Measurements from ENCODE around the gene DYRK3.

The DYRK3 gene

DNA sequence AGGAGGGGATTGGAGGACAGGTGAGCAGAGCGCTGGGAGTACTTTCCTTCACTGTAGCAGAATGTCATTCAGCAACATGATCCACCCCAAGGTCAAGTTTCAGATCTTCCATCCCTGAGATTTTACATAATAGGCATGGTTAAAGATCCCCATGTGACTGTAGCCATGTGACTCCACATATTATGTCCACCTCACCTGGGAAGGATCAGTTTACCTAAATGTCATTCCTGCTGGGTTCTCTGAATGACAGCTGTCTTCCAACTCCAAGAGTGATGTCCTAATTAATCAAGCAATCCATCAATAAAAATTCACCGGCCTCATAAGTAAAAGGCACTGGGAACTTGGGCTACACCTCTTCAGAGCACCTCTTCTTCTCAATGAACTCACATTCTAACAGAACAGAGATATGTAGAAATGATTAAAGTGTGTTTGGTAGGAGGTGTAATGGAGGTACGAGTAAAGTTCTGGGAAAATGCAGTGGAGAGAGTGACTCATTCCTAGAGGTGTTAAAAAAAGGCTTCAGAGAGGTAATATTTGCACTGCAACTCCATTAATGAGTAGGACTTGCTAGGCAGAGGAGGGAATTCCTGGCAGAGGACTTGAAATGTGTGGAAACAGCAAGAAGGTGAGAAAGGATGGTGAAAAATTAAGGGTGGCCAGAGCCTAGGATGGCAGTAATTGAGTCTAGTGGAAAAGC, 27.2 kb downstream of the DYRK3 start:
- DNase-seq: no peak

DNA sequence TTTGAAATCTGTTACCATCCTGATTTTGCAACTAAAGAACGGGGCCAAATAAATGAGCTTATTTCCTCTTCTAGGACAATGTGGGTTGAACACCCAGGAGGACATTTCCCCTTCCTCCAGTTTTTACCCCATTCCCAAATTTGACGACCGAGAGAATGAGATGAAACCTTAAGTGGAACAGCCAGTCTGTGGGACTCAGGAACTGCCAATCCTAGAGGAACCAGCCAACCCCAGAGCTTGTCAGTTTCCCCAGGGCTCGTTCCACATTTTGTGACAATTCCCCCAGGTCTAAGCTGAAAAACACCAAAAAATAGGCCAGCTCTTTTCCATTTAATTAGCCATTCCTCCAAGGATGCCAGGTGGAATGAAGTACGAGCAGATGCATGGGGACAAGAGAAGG, 28.0 kb downstream of the DYRK3 start:
- no peak for DNase-seq

DNA sequence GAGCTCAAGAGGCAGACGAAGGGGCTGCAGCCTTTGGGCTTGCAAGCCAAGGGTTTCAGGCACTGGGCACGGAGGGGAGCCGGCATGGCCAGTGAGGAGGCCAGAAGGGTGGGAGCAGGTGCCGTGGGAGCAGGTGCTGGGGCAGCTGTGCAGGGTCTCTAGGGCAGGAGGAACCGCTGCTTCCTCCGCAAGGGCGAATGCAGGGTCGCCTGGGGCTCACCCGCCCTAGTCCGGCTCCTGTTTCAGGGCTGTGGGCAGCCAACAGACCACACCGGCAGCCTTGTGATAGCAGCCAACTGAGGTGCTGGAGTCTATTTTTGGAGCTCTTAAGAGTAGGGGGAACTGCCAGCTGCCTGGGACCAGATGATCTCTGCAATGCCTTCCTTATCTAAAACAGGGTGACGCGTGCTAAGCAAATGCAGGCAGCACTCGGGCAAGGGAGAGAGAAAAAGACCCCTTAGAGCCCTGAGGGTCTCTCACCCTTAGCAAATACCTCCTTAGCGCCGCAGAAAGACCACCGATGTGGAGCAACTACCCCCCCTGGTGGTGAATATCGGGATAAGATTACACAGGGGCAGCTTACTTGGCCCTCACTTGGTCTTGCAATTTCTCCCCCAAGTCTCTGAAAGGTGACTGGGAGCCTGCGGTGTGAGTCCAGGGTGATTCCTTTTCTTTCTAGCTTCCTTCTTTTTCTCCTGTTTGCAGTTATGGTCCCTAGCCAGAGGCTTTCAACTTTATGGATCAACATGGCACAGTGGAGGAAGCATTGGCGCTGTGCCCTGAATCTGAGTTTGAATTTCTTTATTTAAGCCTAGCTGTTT, 28.7 kb downstream of the DYRK3 start:
- no peak for DNase-seq

DNA sequence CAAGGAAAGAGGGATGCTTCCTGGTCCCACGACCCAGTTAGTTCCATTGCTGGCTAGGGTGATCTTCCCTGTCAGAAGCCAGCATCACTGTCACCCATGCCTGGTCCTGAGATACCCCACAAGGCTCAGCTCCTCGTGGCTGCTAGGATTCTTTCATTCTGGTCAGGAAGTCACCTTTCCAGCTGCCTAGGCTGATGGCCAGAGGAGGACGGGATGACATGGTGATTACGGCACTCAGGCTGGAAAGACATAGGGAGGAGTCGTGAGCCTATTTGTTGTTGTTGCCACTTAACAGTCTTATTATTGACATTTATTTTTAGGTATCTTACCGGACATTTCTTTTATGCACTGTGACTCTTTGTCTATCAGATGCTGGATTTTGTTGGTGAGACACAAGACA, 29.4 kb downstream of the DYRK3 start:
- DNase-seq: no peak

DNA sequence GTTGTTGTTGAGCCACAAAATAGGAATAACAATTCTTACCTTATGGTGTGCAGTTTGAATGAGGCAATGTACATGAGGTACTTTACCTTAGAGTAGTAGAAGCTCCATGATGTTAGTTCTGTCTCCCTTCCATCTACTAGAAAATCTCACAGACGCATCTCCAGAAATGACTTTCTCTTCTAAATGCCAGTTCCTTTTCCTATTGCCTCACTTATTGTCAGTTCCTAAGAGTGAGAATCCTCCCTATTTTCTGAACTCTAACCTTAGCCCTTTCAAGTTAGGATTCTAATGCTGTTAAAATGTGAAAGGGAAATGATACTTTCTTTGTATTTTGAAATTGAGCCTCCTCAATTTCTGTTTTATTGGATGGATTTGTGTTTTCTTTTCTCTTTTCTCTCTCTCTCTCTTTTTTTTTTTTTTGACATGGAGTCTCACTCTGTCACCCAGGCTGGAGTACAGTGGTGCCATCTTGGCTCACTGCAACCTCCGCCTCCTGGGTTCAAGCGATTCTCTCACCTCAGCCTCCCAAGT, 30.8 kb downstream of the DYRK3 start:
- DNase-seq: no peak

DNA sequence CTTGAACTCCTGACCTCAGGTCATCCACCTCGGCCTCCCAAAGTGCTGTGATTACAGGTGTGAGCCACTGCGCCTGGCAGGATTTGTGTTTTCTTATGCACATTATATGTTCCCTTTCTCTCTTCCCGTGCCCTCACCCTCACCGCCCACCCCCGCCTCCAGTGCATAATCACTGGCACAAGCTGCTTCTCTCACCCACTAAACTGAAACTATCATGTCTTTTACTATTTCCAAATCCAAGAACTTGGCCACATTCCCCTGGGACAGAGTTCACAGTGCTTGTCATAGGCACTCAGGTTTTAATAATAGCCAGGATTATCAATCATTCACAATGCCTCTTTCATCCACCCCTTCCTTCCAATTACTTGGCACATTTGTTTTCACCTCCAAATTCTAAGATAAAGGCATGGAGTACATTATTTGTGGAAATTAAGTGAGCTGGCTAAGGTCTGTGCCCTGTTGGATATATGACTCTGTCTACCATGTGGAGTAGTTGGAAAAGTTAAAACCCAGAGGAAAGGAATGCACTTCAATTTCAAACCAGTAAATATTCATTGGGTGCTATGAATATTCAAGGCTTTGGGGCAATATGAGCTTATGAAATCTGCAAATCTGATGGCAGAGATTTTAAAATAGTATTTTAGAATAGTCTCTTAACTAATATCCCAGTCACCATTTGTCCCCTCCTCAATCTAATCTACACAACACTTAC, 31.8 kb downstream of the DYRK3 start:
- DNase-seq: no peak

DNA sequence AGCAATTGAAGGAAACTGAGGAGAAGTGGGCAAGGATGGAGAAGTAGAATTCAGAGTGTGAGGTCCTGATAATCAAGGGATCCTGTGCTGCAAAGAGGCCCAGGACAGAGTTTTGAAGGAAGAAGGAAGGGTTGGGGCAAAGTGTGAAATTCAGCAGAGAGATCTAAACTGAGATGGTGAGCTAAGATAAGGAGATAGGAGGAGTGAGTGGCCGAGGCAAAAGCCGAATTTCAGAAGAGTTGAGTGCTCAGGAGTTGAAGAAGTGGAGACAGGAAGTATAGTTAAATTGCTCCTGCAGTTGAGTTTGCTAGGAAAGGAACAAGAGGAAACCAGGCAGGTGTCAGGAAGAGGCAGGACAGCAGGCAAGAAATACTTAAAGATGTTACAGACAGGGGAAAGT, 33.0 kb downstream of the DYRK3 start:
- no peak for DNase-seq

DNA sequence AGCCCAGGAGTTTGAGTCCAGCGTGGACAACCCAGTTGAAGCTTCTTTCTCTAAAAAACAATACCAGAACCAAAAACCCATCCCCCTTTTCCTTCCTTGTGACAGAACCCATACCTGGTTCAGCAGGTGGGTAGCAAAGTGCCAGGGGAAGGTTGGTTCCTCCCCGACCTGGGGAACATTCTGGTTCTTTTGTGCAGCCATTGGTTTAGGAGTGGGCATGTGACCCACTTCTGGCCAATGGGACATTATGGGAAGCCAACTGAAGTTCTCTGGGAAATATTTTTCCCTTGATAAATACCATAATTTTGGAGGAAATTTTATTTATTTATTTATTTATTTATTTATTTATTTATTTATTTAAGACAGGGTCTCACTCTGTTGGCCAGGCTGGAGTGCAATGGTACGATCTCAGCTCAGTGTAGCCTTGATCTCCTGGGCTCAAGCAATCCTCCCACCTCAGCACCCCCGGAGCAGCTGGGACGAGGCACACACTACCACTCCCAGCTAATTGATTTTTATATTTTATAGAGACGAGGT, 33.6 kb downstream of the DYRK3 start:
- DNase-seq: no peak

DNA sequence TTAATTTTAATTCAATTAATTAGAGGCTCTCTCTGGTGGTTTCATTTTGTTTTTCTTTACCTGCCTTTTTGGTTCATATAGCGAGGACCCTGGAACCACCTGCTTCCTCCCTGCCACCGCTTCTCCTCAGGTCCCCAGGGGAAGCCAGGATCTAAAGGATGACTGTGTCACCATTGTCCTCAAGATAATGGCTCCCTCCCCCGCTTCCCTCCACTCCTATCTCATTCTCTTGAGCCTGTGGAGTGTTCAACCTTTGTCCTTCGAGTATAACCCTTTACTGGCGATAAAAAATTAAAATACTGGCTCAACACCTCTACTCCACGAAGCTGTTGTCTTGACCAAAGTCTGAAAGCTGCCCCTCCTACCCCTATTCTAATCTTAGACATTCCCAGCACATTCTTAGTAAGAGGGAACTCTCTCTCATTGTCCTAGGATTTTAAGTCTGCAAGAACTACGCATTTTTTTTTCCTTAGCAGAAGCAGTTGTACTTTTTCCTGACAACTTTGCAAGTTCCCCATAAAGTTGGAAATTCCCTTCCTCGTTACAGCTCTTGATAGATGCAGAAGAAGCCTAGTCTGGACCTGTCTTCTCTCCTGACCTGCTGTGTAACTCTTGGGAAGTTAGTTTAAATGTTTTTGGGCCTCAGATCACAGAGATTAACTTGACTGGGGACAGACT, 36.8 kb downstream of the DYRK3 start:
- DNase-seq: no peak

DNA sequence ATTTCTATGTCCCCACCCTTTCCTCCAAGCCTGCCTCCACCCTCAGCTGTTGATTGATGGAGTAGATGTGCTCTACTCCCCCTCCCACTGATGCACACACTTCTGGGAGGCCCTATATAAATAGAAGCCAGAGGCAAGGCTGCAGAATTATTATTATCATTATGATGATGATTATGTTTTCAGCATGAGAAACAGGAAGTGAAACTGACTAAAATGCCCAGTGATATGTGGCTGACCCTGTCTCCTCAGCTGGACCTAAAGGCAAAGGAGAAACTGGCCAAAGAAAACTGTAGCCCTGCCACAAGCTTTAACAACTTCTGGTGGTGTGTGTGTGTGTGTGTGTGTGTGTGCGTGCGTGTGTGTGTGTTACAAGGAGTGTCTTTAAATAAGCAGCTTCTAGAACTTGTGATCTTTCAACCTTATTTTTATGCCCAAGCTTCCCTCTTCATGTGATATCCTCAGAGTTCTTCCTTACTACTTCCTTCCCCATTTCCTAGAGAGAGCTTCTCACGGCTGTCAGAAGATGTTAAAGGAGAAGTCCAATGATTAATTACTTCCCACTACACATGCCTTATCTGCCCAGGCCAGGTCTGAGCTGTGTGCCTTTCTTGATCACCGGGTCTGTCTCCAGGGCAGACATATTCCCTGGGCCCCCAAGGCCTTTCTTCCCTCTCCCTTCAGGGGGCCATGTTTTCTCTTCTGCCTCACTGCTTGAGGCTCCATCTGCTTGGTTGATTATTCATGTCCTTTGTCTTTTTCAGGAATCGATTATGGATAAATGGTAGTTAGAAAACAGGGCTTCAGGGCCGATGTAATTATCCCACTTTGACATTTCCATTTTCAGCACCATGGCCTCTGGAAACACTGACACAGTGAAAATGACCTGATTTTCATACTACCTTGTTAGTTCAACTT, 37.8 kb downstream of the DYRK3 start:
- DNase-seq: peak; percentile 17

DNA sequence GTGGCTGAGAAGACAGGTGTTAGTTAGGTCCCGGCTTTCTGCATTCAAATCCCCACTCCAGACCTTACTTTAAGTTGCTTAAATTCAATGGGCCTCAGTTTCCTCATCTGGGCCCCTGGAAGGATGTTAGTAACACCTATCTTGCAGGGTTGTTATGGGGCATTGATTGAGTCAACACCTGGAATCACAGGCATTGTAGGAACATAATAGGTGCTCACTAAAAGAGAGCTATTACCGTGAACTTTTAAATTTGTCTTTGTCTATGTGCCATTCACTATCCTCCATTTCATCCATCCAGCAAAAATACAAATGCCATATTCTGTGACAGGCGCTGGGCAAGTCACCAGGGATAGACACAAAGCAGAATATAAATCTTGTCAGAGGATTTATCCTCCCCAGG, 38.9 kb downstream of the DYRK3 start:
- DNase-seq: no peak

DNA sequence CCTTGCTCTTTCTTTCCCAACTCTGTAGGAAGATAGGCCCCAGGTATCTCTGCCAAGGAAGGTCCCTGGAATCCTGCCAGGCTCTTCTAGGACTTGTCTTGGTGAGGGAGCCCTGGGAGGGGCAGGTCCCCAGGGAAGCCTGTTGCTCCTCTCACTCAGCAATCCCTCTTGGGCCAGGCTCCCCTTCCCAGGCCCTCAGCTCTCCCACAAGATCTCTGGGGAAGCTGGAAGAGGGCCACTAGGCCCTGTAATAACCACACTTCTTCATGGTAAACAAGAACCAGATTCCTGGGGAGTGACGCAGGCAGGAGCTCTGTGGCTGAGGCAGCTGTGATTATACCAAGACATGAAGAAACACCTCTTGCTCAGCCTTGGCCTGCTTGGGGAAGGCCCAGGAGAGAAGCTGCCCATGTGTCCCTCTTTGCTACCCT, 39.4 kb downstream of the DYRK3 start:
- DNase-seq: no peak

DNA sequence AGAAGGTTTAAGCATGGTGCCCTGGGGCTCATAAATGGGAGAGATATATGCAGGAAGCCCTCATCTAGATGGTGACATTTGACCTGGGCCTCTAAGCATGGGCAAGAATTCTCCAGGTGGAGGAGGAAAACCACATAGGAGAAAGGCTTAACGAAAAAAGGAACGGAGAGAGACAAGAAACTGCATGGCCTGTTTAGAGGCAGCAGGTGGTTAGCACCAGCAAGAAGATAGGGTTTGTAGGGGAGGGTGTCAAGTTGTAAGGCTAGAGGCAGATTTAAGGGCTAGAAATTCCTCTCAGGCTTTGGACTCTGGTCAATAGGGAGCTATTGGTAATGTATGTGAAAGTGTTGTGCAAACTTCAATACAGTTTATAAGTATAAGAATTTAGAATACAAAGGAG, 41.2 kb downstream of the DYRK3 start:
- DNase-seq: no peak

DNA sequence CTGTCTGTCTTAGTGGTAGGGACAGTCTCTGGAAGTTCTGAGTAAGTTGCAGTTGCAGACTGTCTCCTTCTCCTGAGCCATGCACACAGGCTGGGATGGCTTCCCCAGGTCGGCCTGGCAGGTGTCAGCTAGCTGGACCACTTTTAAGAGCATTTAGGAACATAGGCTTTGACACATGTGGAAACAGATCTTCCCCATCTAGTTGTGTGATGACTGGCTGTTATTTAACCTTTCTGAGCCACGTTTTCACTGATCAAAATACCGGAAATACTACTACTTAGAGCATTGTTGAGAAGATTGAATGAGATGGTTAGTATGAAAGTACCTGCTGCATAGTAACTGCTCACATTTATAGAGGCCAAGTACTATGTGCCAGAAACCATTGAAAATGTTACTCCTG, 43.2 kb downstream of the DYRK3 start:
- DNase-seq: no peak

DNA sequence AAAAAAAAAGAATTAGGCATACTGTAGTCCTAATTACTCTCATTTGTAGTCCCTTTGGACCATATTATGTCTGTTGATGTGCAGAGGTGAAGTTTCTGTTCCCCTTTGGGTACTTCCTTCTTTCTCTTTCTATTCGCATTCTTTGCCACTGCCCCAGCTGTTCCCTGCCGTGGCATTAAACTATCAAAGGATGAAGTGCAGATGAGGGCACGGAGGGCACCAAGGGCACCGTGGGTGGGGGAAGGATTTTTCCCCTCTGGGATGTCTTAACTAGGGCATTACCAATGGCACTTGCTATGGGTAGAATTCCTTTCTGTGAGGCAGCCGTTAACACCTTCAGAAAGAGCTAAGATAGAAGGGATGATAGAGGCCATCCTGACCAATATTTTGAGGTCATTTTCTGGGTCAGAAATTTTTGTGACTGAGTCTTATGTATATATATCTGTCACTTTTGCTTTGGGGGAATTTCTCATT, 44.4 kb downstream of the DYRK3 start:
- DNase-seq: no peak

DNA sequence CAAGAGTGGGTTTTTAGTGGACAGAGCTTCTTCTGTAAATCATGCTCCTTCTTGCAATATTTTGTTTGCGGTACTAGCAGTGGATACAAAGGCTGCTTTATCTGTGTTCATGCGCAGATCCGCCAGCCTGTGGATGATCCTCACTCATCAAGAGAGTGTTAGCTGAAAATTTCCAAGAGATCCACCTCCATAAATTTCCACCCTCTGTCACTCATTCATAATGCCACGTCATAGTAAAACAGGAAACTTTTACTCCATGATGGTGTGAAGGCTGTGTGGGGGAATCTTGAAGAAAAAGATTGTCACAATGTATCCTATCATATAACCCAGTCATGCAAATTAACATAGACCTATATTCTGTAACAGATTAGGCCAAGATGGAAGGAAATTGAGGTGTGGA, 44.9 kb downstream of the DYRK3 start:
- DNase-seq: no peak

DNA sequence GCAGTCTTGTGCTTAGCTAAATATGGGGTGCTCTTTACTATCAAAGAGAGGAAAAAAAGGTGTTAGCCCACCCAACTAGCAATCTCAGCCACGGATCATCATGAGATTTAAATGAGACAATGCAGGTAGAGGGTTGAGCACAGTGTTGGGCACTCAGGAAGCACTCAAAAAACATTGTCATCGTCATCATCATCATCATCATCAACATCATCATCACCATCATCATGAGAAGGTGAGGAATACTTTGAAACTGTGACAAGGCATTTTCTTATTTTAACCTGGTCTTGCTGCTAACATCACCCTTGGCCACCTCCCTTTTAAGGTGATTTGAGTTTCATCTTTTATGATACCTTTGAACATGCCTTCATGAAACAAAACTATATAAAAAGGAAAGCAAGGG, 46.0 kb downstream of the DYRK3 start:
- DNase-seq: no peak

DNA sequence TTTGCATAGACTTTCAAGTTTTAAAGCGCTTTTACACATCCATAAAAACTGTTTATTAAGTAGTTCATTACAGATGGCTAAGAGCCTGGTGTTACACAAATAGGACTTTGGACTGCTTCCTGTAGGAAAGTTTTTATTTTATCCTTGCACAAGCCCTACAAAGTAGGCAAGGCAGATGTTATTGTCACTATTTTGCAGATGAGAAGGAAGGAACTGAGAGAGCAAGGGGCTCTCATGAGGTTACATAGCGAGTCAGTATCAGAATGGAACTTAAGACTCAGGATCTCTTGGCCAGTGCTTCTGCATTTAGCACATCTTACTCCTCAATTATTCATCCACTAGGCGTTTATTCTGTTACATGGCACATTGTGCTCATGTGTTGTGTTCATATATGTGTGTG, 46.8 kb downstream of the DYRK3 start:
- no peak for DNase-seq

DNA sequence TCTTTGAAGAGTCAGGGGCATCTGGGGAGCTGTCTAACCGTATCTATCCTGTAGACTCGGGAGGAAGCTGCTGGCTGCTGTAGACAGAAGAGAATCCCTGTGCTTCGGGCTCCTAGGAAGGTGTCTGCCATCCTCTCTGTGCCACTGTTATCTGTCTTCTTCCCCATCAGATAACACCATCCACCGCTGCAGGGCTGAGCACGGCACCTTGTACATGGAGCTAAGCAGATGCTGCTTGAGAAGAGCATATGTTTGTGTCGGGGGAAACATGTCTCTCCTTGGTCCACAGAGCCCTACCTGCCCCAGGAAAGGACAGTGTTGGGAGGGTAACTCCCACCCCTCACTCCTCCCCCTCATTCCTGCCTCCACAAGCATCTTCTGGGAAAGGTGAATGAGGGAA, 48.0 kb downstream of the DYRK3 start:
- no peak for DNase-seq

DNA sequence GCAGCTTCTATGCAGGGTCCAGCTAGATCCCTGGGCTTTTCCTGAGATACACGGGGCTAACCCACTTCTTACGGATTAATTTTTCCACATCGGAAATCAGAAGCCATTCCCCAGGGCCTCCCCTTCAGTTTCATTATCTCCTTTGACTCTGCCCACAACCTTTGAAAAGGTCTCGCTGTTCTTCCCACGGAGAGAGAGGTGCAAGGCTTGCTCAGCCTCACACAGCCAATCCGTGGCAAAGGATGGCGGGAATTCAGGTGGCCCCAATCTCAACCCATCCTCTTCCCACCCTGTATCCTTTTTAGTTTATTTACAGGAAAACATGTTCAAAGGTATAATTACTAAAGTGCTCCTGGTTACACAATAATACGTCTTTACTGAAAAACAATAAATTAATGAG, 48.7 kb downstream of the DYRK3 start:
- DNase-seq: no peak

DNA sequence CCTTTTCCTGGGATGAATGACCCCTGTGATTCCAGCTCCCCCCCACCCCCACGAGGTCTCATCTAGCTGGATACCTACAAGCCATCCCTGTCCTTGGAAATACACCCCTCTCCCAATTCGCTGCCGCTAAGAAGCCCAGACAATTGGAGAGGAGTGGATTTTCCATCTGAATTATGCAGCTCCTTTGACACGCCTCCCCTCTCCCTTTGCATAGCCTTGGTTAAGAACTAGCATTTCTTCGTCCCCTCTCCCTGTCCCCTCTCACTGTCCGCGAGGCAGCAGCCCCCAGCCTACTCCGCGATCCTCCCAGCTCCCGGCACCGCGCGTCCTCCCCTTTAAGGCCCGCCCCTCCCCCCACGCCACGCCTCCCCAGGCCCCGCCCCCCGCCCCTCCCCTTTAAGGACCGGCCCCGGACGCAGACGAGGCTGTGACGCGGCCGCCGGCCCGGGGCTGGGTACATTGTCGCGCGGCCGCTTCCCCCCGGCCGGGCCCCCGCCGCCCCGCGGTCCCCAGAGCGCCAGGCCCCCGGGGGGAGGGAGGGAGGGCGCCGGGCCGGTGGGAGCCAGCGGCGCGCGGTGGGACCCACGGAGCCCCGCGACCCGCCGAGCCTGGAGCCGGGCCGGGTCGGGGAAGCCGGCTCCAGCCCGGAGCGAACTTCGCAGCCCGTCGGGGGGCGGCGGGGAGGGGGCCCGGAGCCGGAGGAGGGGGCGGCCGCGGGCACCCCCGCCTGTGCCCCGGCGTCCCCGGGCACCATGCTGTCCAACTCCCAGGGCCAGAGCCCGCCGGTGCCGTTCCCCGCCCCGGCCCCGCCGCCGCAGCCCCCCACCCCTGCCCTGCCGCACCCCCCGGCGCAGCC, 49.4 kb downstream of the DYRK3 start, which contains the start of gene MAPKAPK2:
Gene MAPKAPK2, plus strand, starts transcription at position 428 of the 856 bp plus-strand sequence. Its CDS starts 325 bp downstream, at position 753.
- no peak for DNase-seq

Measured in NCI-H1417 treated with DMSO at 0.1 percent for 48 hours (cell line).